HL-60 (cell line): Measurements from ENCODE around the gene CAMK1D.

Experiments
- GABPA ChIP-seq: IDR thresholded peaks from 2 replicates; pipeline ENCODE4 v1.6.1; 2012; ENCODE audit warnings: low read depth
- POLR2AphosphoS5 ChIP-seq: IDR thresholded peaks from 2 replicates; pipeline ENCODE4 v1.6.1; 2012; ENCODE audit warnings: low read depth
- SPI1 ChIP-seq: IDR thresholded peaks from 2 replicates; pipeline ENCODE4 v1.6.1; 2012; ENCODE audit warnings: low read depth, mild to moderate bottlenecking, borderline replicate concordance
- TF ChIP-seq, protein P1 (sequence below): IDR thresholded peaks from one replicate; pipeline ENCODE4 v1.5.1; 2011; ENCODE audit warnings: low read length, control low read depth, inconsistent platforms; ENCODE audit not compliant: insufficient read depth
- TF ChIP-seq, protein P2 (sequence below): IDR thresholded peaks from 2 replicates; pipeline ENCODE4 v1.6.1; 2012; ENCODE audit warnings: low read depth; ENCODE audit not compliant: insufficient replicate concordance

DNA sequence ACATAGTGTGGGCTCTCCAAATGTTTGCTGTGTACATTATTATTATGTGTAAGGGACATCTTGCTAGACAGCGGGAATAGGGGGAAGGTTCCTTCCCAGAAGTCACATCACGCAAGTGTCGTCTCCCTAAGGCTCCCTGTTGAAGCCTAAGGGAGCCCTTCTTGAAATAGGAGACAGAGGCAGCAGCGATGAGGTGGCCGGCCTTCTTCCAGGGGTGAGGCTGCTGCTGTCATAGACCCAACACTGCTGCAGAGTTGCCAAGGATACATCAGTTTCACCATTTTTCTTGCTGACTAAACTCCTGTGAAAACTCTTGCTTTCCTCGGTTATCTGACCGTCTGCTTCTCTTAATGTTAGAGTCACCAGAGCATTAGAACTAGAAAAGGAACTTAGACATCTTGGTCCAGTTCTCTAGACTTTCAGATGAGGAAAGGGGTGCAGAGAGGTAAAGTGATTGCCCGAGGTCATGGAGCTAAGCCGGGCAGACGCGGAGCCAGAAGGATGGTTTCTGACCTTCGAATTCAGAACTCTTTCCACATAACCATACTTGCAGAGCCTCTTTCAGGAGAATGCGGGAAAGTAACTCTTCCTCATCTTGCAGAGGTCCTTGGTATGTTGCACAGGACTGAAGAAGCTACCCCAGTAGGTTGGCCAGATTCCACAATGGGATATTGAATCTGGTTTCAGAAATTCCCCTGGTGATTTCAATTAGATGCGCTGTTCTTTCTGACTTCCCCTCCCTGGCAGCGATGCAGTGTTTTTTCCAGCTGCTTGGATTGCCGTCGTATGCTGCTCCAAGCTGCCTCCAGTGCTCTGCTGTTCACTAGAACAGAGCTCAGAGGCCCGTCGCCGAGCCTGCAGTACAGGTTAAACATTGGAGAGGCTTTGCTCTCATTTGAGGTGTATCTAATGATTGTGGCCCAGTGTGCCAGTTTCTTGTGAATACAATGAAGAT is 217.1 kb downstream of the CAMK1D start:
- TF ChIP-seq POLR2AphosphoS5 (no peak), SPI1 (no peak), GABPA (no peak)
- TF ChIP-seq, protein P1, sequence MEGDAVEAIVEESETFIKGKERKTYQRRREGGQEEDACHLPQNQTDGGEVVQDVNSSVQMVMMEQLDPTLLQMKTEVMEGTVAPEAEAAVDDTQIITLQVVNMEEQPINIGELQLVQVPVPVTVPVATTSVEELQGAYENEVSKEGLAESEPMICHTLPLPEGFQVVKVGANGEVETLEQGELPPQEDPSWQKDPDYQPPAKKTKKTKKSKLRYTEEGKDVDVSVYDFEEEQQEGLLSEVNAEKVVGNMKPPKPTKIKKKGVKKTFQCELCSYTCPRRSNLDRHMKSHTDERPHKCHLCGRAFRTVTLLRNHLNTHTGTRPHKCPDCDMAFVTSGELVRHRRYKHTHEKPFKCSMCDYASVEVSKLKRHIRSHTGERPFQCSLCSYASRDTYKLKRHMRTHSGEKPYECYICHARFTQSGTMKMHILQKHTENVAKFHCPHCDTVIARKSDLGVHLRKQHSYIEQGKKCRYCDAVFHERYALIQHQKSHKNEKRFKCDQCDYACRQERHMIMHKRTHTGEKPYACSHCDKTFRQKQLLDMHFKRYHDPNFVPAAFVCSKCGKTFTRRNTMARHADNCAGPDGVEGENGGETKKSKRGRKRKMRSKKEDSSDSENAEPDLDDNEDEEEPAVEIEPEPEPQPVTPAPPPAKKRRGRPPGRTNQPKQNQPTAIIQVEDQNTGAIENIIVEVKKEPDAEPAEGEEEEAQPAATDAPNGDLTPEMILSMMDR = no peak
- TF ChIP-seq, protein P2, sequence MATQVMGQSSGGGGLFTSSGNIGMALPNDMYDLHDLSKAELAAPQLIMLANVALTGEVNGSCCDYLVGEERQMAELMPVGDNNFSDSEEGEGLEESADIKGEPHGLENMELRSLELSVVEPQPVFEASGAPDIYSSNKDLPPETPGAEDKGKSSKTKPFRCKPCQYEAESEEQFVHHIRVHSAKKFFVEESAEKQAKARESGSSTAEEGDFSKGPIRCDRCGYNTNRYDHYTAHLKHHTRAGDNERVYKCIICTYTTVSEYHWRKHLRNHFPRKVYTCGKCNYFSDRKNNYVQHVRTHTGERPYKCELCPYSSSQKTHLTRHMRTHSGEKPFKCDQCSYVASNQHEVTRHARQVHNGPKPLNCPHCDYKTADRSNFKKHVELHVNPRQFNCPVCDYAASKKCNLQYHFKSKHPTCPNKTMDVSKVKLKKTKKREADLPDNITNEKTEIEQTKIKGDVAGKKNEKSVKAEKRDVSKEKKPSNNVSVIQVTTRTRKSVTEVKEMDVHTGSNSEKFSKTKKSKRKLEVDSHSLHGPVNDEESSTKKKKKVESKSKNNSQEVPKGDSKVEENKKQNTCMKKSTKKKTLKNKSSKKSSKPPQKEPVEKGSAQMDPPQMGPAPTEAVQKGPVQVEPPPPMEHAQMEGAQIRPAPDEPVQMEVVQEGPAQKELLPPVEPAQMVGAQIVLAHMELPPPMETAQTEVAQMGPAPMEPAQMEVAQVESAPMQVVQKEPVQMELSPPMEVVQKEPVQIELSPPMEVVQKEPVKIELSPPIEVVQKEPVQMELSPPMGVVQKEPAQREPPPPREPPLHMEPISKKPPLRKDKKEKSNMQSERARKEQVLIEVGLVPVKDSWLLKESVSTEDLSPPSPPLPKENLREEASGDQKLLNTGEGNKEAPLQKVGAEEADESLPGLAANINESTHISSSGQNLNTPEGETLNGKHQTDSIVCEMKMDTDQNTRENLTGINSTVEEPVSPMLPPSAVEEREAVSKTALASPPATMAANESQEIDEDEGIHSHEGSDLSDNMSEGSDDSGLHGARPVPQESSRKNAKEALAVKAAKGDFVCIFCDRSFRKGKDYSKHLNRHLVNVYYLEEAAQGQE = no peak
